K562 (cell line): ENCODE data around the gene RNH1. TPM values are rescaled to one million over a fixed set of nuclear protein-coding genes. Genes with fewer than 3 reads are reported as not detected.

Experiments used
- ATAC-seq: fragments of 200-7000 bp; cut with Tn5 transposase; 3 replicates; pipeline ENCODE4 v1.9.1; 2020; ENCODE audit warnings: moderate library complexity
- BruUV-seq: library from RNA; stranded (reverse); fragments of 400-500 nt; replicated peaks from 2 replicates; lab custom pipeline; 2021; lab: Mats Ljungman, UMichigan
- CTCF ChIA-PET: fragments of 300-600 bp; formaldehyde crosslinking; extraction: SDS; loops from one replicate; lab custom pipeline; 2021; ENCODE audit warnings: low intra/inter-chr PET ratio; lab: Yijun Ruan, JAX
- POLR2A ChIA-PET: fragments of 300-600, 350-650 bp; sonication (Branson Sonifier 250); formaldehyde crosslinking; extraction: SDS; loops from one replicate; lab custom pipeline; 2021; ENCODE audit warnings: antibody characterized with exemption, inconsistent platforms; lab: Yijun Ruan, JAX
- DNase-seq, 4 experiments: peaks; one replicate each; pipeline versions ENCODE4 v3.0.0 to v3.0.0-alpha.2; 2011 to 2018; ENCODE audit warnings: low spot score in 3 of 4, mixed read lengths in 3 of 4; ENCODE audit errors: extremely low read depth in 1 of 4
- FAIRE-seq: peaks from 2 replicates; lab custom pipeline; 2011; peaks lifted over from hg19 to GRCh38; lab: Jason Lieb, UNC
- H2AFZ ChIP-seq: 2 replicates; pipeline ENCODE4 v1.6.0; 2011; ENCODE audit warnings: low read depth, low read length, control low read depth, inconsistent platforms
- H3K27ac ChIP-seq: fragments of 200-600 bp; 3 replicates; pipeline ENCODE4 v1.8.0; 2011; ENCODE audit warnings: low read depth, mild to moderate bottlenecking, control low read depth, inconsistent platforms, low read length, moderate library complexity, mixed read lengths; ENCODE audit errors: extremely low read depth
- H3K27me3 ChIP-seq, 2 experiments: fragments of 300-600 bp in 1 of 2; 2 replicates in 1 of 2; 3 replicates in 1 of 2; pipeline versions ENCODE4 v1.6.0 to v1.8.0; 2011; ENCODE audit warnings: inconsistent platforms in 2 of 2, low read length in 2 of 2, mild to moderate bottlenecking in 1 of 2, mixed read lengths in 1 of 2, moderate library complexity in 1 of 2; ENCODE audit not compliant: control insufficient read depth in 2 of 2, insufficient read depth in 2 of 2
- H3K36me3 ChIP-seq: fragments of 300-600 bp; 3 replicates; pipeline ENCODE4 v1.8.0; 2011; ENCODE audit warnings: mild to moderate bottlenecking, low read length, inconsistent platforms; ENCODE audit not compliant: control insufficient read depth, insufficient read depth
- H3K4me1 ChIP-seq, 2 experiments: fragments of 200-600 bp in 1 of 2; replicated peaks in 1 of 2; 2 replicates in 1 of 2; 3 replicates in 1 of 2; pipeline versions ENCODE4 v1.5.1 to v1.8.0; 2011; ENCODE audit warnings: inconsistent platforms in 2 of 2, low read length in 2 of 2, mild to moderate bottlenecking in 1 of 2, mixed read lengths in 1 of 2, moderate library complexity in 1 of 2; ENCODE audit not compliant: control insufficient read depth in 2 of 2, insufficient read depth in 2 of 2
- H3K4me2 ChIP-seq: 2 replicates; pipeline ENCODE4 v1.6.1; 2011; ENCODE audit warnings: low read length, control low read depth, inconsistent platforms, mixed read lengths; ENCODE audit not compliant: insufficient read depth
- H3K4me3 ChIP-seq: fragments of 200-600 bp; sonication (generic), shearing (Covaris generic); 2 replicates; pipeline ENCODE4 v1.5.1; 2016; ENCODE audit warnings: control low read depth, inconsistent platforms
- H3K79me2 ChIP-seq: fragments of 200-600 bp; 3 replicates; pipeline ENCODE4 v1.8.0; 2011; ENCODE audit warnings: low read length, inconsistent platforms; ENCODE audit not compliant: control insufficient read depth, insufficient read depth
- H3K9ac ChIP-seq, 2 experiments: 2 replicates each; pipeline versions ENCODE4 v1.6.0 to v1.6.1; 2011; ENCODE audit warnings: low read depth in 2 of 2, low read length in 2 of 2, control low read depth in 1 of 2, inconsistent platforms in 1 of 2, mild to moderate bottlenecking in 1 of 2, mixed read lengths in 1 of 2; ENCODE audit not compliant: insufficient read depth in 1 of 2
- H3K9me1 ChIP-seq: one replicate; pipeline ENCODE4 v1.6.0; 2011; ENCODE audit warnings: inconsistent platforms, mild to moderate bottlenecking, low read length, moderate library complexity; ENCODE audit not compliant: control insufficient read depth, insufficient read depth
- H3K9me3 ChIP-seq: replicated peaks from 2 replicates; pipeline ENCODE4 v1.5.1; 2011; ENCODE audit warnings: low read depth, low read length, inconsistent platforms; ENCODE audit not compliant: control insufficient read depth, insufficient read depth
- H4K20me1 ChIP-seq: replicated peaks from 2 replicates; pipeline ENCODE4 v1.6.1; 2011; ENCODE audit warnings: low read length, inconsistent platforms, mixed read lengths; ENCODE audit not compliant: control insufficient read depth, insufficient read depth
- GATAD2B ChIP-seq: fragments of 450-650 bp; IDR thresholded peaks from 2 replicates; pipeline ENCODE4 v1.6.1; 2017; ENCODE audit warnings: mild to moderate bottlenecking, borderline replicate concordance
- TFAP4 ChIP-seq: sonication (generic); formaldehyde crosslinking; IDR thresholded peaks from 2 replicates; pipeline ENCODE4 v1.8.0; 2022; ENCODE audit warnings: missing genetic modification reagents, mild to moderate bottlenecking, moderate library complexity, borderline replicate concordance
- THAP7 ChIP-seq: fragments of 250-450 bp; sonication (Bioruptor Pico); IDR thresholded peaks from 2 replicates; pipeline ENCODE4 v1.5.0; 2021
- ZBTB7A ChIP-seq: IDR thresholded peaks from 2 replicates; pipeline ENCODE4 v1.6.1; 2011; ENCODE audit warnings: low read depth, mild to moderate bottlenecking, low read length, moderate library complexity, borderline replicate concordance; ENCODE audit not compliant: control insufficient read depth
- ZNF408 ChIP-seq: fragments of 250-450 bp; sonication (Bioruptor Pico); IDR thresholded peaks from 2 replicates; pipeline ENCODE4 v1.4.0; 2020; ENCODE audit warnings: low read depth, mild to moderate bottlenecking, moderate library complexity
- WGBS: fragments of 100-300 bp; shearing (Covaris generic); methylation state at CpG from one replicate; pipeline ENCODE4 v1.1.6; 2016; ENCODE audit warnings: low coverage, mixed read lengths; ENCODE audit not compliant: insufficient coverage; ENCODE audit errors: missing lambda C conversion rate; 5-methylcytosine and 5-hydroxymethylcytosine counted together
- in situ Hi-C: fragments of 300-500 bp; cut with MboI; formaldehyde crosslinking; loops from 4 replicates; pipeline ENCODE4 v1.15.0; 2018; ENCODE audit warnings: inconsistent platforms, mixed read lengths
- intact Hi-C: fragments of 100-400 bp; cut with micrococcal nuclease; formaldehyde crosslinking; loops from 2 replicates; pipeline ENCODE4 v1.14.2; 2022
- polyA plus RNA-seq, 8 experiments: library from polyadenylated mRNA; depleted of rRNA in 4 of 8; stranded (reverse) in 5 of 8; unstranded in 3 of 8; fragments of >200 nt; fragmentation: Nextera tagmentation in 2 of 8; fragmentation: Illumina TruSeq in 1 of 8; extraction: Ambion mirVana in 2 of 8; extraction: Trizol in 1 of 8; gene quantifications; 2 replicates each; pipeline versions ENCODE4 v1.2.1 to v1.2.3, GENCODE V29; 2011 to 2014; ENCODE audit warnings: inconsistent platforms in 1 of 8, missing spikeins in 1 of 8
- total RNA-seq, 7 experiments: library from RNA; depleted of rRNA in 6 of 7; stranded (reverse); fragments of >200 nt in 6 of 7; fragmentation: Illumina TruSeq in 2 of 7; extraction: Trizol in 2 of 7; gene quantifications; 2 replicates each; pipeline versions ENCODE4 v1.2.1 to v1.2.3, GENCODE V29; 2011 to 2021; ENCODE audit warnings: low replicate concordance in 1 of 7

Gene RNH1
- total and polyA plus RNA-seq, 9 of the 15 experiments (the other 6 are each of a cell fraction or from before 2014, with no cell fraction given), result 2.5 to 160 (median 44.3) TPM

- no peak for FAIRE-seq
- BruUV-seq, result no TSS peak
- Histone ChIP-seq H3K4me2 (no peak overlapping the region), H4K20me1 (no peaks in the 10 kb centered on the region), H3K4me3 (no peak overlapping the region), H3K9me3 (no peaks in the 10 kb centered on the region), H3K4me1 (peaks cover 13 to 94% of the 10 kb centered on the region in 2 experiments; a peak in 4 of 5 replicates), H3K79me2 (no peaks in the 10 kb centered on the region), H3K36me3 (no peaks in the 10 kb centered on the region), H3K9ac (peak overlapping the region in 1 of 2 experiments; percentile 85; a peak in 1 of 4 replicates), H3K27me3 (no peaks in the 10 kb centered on the region), H3K27ac (no peak overlapping the region), H3K9me1 (no peaks in the 10 kb centered on the region), H2AFZ (no peak overlapping the region)
- no peak for DNase-seq
- ATAC-seq, result no peak
- ChIA-PET POLR2A (interaction anchor here (1.5 kb wide), 1 partner anchor 34 kb away, joined by 4 read pairs; no protein-coding TSS in a partner anchor), CTCF (no interaction called here)
- no peak for TF ChIP-seq GATAD2B
- no peak for TF ChIP-seq ZNF408
- TF ChIP-seq ZBTB7A, result peak; percentile 14; the same call in 1 of the 2 replicates
- peak; percentile 25; the same call in 1 of the 2 replicates for TF ChIP-seq TFAP4
- no peak for TF ChIP-seq THAP7 (CRISPR knock-in tag)
- in situ Hi-C loops, result no loop called here
- intact Hi-C loops, result loop anchor here (5.0 to 10.0 kb wide), 3 partner anchors 61 to 174 kb away; partner anchors contain the start of genes DEAF1, IRF7 and TMEM80
- 79% methylated on average over 21 of the region's 27 CpGs for WGBS
These were observed 46.3 kb upstream of the RNH1 start for GRCh38 chr11:553083-553987.
